ENCODE results near the gene ST6GALNAC3.

- TF ChIP-seq, protein P1, sequence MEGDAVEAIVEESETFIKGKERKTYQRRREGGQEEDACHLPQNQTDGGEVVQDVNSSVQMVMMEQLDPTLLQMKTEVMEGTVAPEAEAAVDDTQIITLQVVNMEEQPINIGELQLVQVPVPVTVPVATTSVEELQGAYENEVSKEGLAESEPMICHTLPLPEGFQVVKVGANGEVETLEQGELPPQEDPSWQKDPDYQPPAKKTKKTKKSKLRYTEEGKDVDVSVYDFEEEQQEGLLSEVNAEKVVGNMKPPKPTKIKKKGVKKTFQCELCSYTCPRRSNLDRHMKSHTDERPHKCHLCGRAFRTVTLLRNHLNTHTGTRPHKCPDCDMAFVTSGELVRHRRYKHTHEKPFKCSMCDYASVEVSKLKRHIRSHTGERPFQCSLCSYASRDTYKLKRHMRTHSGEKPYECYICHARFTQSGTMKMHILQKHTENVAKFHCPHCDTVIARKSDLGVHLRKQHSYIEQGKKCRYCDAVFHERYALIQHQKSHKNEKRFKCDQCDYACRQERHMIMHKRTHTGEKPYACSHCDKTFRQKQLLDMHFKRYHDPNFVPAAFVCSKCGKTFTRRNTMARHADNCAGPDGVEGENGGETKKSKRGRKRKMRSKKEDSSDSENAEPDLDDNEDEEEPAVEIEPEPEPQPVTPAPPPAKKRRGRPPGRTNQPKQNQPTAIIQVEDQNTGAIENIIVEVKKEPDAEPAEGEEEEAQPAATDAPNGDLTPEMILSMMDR (IDR thresholded peaks at IDR 0.05), result no peak
- TF ChIP-seq POLR2A (IDR thresholded peaks at IDR 0.05), result no peak
- no peak for TF ChIP-seq EP300 (IDR thresholded peaks at IDR 0.05)
Observed at GRCh38 chr1:76299036-76299435, 224.5 kb downstream of the ST6GALNAC3 start.
